ENCODE results near the gene CD8B2.
"Not testable (repeated sequence)": the region's sequence is repeated elsewhere in the genome, so short reads cannot be mapped to it uniquely, and the experiment has no call there.

CD8B2 gene

DNA sequence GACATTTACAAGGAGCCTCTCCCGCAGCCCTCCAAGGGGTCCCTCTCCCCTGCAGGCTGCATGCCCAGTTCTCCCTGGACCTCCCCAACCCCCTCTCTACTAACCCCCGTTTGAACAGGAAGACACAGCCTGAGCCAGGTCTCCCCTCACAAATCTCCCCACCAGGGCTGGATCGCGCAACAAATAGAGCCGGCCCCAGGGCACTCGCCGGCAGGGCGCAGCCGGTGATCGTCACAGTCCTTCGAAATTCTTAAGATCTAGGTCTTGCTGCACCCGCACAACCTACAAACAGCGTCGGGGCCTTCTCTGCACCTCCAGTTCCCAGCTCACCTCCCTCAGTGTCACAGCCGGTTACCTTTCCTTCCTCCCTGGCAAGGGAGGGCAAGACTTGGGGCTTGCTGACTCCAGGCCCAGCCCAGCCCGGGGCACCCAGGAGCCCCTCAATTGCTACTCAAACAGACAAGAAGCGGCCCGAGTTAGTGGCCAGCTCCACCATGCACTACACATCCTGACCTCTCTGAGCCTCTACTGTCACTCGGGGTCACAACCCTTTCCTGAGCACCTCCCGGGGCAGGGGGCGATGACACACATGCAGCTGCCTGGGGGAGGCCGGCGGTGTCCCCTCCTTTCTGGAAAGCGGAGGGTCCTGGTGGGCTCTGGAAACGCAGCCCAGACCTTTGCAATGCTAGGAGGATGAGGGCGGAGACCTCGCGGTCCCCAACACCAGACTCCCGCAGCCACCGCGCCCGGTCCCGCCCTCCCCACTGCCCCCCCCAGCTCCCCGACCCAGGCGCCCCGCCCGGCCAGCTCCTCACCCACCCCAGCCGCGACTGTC lies at the start of gene CD8B2:
Gene CD8B2, plus strand, starts transcription at position 814 of the 835 bp plus-strand sequence. CDS start 63 bp downstream, outside the sequence.
- DNase-seq, H3K4me3 Mint-ChIP-seq, CTCF ChIA-PET, H3K4me1 Mint-ChIP-seq, H3K9me3 Mint-ChIP-seq, H3K27ac Mint-ChIP-seq, H3K36me3 Mint-ChIP-seq: not testable (repeated sequence)
- peaks cover 39% of the 10 kb centered on the region for H3K27me3 Mint-ChIP-seq

- not testable (repeated sequence) for H3K4me3 Mint-ChIP-seq, H3K9me3 Mint-ChIP-seq, H3K27me3 Mint-ChIP-seq, H3K36me3 Mint-ChIP-seq, H3K27ac Mint-ChIP-seq, H3K4me1 Mint-ChIP-seq
- CTCF ChIA-PET, result interaction anchor here (1.2 kb wide), 1 partner anchor 357 kb away, joined by 4 read pairs; no protein-coding TSS in a partner anchor
- DNase-seq, result peak; percentile 27
Observed at GRCh38 chr2:106461882-106462281, 25.3 kb upstream of the CD8B2 start.

- H3K9me3 Mint-ChIP-seq, H3K36me3 Mint-ChIP-seq, H3K4me1 Mint-ChIP-seq, CTCF ChIA-PET, H3K4me3 Mint-ChIP-seq, DNase-seq, H3K27ac Mint-ChIP-seq, H3K27me3 Mint-ChIP-seq: not testable (repeated sequence)
Observed at GRCh38 chr2:106467516-106467915, 19.6 kb upstream of the CD8B2 start.

DNA sequence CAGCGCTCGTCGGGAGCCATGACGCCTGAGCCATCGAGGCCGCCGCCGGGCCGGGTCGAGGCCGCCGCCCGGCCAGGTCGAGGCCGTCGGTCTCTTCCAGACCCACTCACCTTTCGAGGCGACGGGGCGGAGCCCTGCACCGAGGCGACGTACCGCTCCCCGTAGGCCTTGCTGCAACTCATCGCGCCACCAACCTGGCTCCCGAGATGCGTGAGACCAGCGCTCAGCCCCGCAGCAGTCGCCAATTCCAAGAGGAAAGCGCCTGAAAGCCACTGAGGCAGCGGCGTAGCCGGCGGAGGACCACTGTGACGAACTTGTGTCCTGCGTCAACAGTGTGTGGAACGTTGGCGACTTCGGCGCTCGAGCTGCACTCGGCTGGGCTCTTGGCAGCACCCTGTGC lies 19.1 kb upstream of the CD8B2 start, which contains the start of gene RGPD3:
Gene RGPD3, minus strand, starts transcription at position 307 of the 400 bp plus-strand sequence. Its CDS starts 125 bp downstream, at position 182.
- H3K9me3 Mint-ChIP-seq, H3K4me1 Mint-ChIP-seq, CTCF ChIA-PET, H3K27me3 Mint-ChIP-seq, H3K36me3 Mint-ChIP-seq, H3K4me3 Mint-ChIP-seq, DNase-seq, H3K27ac Mint-ChIP-seq: not testable (repeated sequence)

- H3K4me1 Mint-ChIP-seq, CTCF ChIA-PET, H3K4me3 Mint-ChIP-seq, H3K9me3 Mint-ChIP-seq, H3K27ac Mint-ChIP-seq, H3K27me3 Mint-ChIP-seq, H3K36me3 Mint-ChIP-seq: not testable (repeated sequence)
- DNase-seq, result peak; percentile 72
Observed at GRCh38 chr2:106470658-106471057, 16.5 kb upstream of the CD8B2 start.

- H3K4me3 Mint-ChIP-seq, H3K9me3 Mint-ChIP-seq, H3K36me3 Mint-ChIP-seq, DNase-seq, H3K27me3 Mint-ChIP-seq, CTCF ChIA-PET, H3K4me1 Mint-ChIP-seq, H3K27ac Mint-ChIP-seq: not testable (repeated sequence)
Observed at GRCh38 chr2:106477647-106478046, 9.5 kb upstream of the CD8B2 start.

DNA sequence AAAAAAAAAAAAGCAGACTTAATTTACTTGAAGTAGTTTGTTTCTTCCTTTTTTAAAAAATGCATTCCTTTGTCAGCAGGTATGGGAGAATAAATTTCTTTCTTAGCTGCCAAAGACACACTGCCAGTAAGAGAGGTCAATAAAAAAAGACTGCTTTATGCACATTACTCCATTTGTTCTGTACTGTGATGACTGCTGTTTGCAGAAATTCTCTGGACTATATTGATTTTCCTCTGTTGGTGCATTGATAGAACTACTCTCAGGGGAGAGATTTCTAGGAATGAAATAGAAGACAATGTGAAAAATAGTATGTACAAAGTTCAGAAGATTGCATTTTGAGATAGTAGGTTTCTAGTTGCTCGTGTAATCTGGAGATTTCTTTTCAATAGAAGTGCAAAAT lies 7.6 kb upstream of the CD8B2 start:
- H3K36me3 Mint-ChIP-seq, H3K27me3 Mint-ChIP-seq, H3K4me1 Mint-ChIP-seq, DNase-seq, H3K9me3 Mint-ChIP-seq, CTCF ChIA-PET, H3K4me3 Mint-ChIP-seq, H3K27ac Mint-ChIP-seq: not testable (repeated sequence)

DNA sequence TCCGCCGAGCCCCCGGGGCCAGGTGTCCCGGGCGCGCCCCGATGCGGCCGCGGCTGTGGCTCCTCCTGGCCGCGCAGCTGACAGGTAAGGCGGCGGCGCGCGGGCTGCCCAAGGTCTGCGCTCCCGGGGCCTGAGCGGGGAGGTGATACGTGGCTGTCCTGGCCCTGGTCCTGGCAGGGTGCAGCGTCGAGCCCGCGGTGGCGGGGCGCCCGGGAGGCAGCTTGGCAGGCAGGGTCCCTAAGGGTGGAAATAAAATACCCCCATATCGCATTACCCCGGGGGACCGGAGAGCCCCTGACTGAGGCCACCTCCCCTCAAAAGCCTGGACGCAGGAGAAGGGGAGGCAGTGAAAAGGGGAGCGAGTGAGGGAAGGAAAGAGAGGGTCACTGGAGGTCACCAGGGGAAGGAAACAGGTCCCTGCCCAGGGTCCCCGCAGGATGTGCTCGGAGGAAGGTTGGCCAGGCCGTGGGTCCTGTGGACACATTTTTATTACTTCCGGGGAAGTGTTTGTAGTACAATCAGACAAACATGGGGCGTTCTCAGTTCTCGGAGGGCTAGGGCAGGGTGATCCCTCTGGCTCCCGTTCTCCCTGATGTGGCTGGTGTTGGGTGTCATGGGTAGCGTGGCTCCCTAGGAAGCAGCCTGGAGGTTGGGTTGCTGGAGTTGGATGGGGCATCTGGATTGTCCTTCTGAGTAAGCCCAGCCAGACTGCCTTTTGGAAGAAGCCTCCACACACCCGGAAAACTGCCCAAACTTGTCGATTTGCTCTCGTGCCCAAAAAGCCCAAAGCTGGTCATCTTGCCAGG lies 425 bp downstream of the CD8B2 start:
- H3K27ac Mint-ChIP-seq, H3K4me3 Mint-ChIP-seq, DNase-seq, H3K4me1 Mint-ChIP-seq, H3K36me3 Mint-ChIP-seq, CTCF ChIA-PET, H3K9me3 Mint-ChIP-seq: not testable (repeated sequence)
- peaks cover 39% of the 10 kb centered on the region for H3K27me3 Mint-ChIP-seq

- H3K27me3 Mint-ChIP-seq, result peaks cover 39% of the 10 kb centered on the region
- H3K4me3 Mint-ChIP-seq, H3K36me3 Mint-ChIP-seq, H3K9me3 Mint-ChIP-seq, DNase-seq, H3K27ac Mint-ChIP-seq, CTCF ChIA-PET, H3K4me1 Mint-ChIP-seq: not testable (repeated sequence)
Observed at GRCh38 chr2:106489701-106490100, 2.5 kb downstream of the CD8B2 start.

DNA sequence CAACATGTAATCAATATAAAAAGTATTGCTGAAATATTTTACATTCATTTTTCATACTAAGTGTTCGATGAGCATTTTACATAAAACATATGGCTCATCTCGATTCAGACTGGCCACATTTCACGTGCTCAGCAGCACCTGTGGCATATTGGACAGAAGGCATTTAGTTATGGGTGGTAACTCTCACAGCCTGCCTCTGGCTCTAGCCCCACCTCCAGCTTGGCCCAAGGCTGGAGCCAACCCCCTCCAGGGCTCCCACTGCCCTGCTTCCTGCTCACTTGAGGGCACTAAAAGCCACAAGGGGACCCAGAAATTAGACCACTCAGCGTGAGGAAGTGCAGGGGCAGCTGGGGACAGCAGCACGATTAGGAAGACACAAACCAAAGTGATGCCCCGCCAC lies 5.2 kb downstream of the CD8B2 start:
- H3K4me1 Mint-ChIP-seq, result not testable (repeated sequence)

GRCh38 chr2:106492913-106493312 lies 5.7 kb downstream of the CD8B2 start:
- H3K9me3 Mint-ChIP-seq, H3K36me3 Mint-ChIP-seq, H3K4me3 Mint-ChIP-seq, H3K27ac Mint-ChIP-seq, CTCF ChIA-PET, H3K4me1 Mint-ChIP-seq, DNase-seq: not testable (repeated sequence)
- peaks cover 18% of the 10 kb centered on the region for H3K27me3 Mint-ChIP-seq

More for the DNA sequence above, 5.2 kb downstream of the CD8B2 start:
- H3K27ac Mint-ChIP-seq, H3K4me3 Mint-ChIP-seq, H3K9me3 Mint-ChIP-seq, DNase-seq, CTCF ChIA-PET, H3K36me3 Mint-ChIP-seq: not testable (repeated sequence)
- H3K27me3 Mint-ChIP-seq, result peaks cover 23% of the 10 kb centered on the region

DNA sequence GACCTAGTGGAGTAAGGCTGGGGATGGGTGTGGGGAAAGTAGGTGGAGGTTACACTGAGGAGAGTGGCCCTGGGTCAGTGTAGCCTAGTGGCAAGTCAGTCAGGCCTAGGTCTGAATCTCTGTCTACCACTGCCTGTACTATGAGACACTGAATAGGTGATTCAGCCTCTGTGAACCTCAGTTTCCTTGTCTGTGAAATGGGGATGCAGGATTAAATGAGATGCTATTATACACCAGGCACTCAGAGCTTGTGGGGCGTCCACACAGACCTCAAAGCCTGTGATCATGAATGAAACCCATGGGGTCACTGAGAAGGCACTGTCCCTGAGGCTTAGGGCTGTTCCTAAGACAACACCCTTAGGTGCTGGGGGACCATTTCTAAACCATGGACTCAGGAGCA lies 11.4 kb downstream of the CD8B2 start:
- H3K9me3 Mint-ChIP-seq, H3K27ac Mint-ChIP-seq, CTCF ChIA-PET, H3K36me3 Mint-ChIP-seq, H3K27me3 Mint-ChIP-seq, H3K4me1 Mint-ChIP-seq, DNase-seq, H3K4me3 Mint-ChIP-seq: not testable (repeated sequence)

- H3K27me3 Mint-ChIP-seq, H3K4me3 Mint-ChIP-seq, DNase-seq, CTCF ChIA-PET, H3K9me3 Mint-ChIP-seq, H3K27ac Mint-ChIP-seq, H3K4me1 Mint-ChIP-seq, H3K36me3 Mint-ChIP-seq: not testable (repeated sequence)
Observed at GRCh38 chr2:106500350-106500749, 13.2 kb downstream of the CD8B2 start.

GRCh38 chr2:106502351-106502750 lies 15.2 kb downstream of the CD8B2 start:
- H3K9me3 Mint-ChIP-seq, CTCF ChIA-PET, H3K27me3 Mint-ChIP-seq, H3K27ac Mint-ChIP-seq, H3K4me1 Mint-ChIP-seq, DNase-seq, H3K4me3 Mint-ChIP-seq, H3K36me3 Mint-ChIP-seq: not testable (repeated sequence)

DNA sequence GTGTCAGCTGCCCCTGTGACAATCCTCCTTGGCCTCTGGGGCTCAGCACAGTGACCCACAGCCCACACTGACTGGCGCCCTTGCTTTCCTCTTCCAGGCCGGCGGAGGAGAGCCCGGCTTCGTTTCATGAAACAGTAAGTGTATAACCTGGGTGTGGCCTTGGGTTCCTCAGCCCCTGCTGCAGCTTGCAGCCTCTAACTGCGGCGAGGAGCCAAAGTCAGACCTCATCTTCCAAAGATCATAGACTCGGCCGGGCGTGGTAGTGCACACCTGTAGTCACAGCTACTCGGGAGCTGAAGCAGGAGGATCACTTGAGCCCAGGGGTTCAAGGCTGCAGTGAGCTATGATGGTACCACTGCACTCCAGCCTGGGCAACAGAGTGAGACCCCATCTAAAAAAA lies 17.0 kb downstream of the CD8B2 start:
- H3K36me3 Mint-ChIP-seq, DNase-seq, CTCF ChIA-PET, H3K9me3 Mint-ChIP-seq, H3K4me3 Mint-ChIP-seq, H3K4me1 Mint-ChIP-seq, H3K27ac Mint-ChIP-seq, H3K27me3 Mint-ChIP-seq: not testable (repeated sequence)

Measured in activated naive CD4-positive, alpha-beta T cell treated with anti-CD3 and anti-CD28 coated beads, Interleukin-2, amount 10 ng/mL, durations not matched to agents 7 days and 5 days (primary cell).